ENCODE data around the gene SPAG7.
A peak's percentile ranks its signal among the peaks of the same experiment; 100 is the strongest.

Gene SPAG7

DNA sequence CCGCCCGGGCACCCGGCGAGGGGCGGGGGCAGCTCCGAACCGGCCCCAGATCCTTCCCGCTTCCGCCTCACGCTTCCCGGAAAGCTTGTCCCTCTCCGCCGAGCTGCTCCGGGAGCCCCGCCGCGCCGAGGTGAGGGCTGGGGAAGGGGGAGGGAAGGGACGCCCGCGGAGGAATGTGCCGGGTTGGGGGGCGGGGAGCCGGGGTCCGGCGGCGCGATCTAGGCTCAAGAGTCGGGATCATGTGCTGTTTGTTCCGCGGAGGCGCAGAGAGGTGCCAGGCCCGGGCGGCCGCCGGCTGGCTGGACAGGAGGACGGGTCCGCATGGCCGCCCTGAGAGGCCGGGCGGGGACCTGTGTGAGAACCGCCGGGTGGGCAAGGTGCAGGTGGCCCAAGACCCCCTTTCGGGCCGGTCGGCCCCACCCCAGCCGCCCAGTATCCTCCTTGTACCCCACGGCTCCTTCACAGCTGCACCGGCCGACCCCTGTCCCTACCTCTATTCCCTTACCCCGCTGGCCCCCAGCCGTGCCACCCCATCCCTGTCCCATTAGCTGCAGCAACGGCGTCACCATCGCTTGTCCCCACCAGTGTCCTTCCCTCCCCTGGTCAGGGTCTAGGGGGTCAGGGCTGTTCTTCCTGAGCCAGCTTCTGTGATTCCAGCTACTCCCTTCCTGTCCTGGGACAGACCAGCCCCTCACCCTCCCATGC lies 30.6 kb upstream of the SPAG7 start:
- H3K27ac ChIP-seq, result no peak overlapping the region
- no peaks in the 10 kb centered on the region for H3K79me2 ChIP-seq (ENCODE audit: insufficient read depth, low read depth)
- H3K9ac ChIP-seq, result no peak overlapping the region; the same call in 1 of the 2 replicates
- no peaks in the 10 kb centered on the region for H4K20me1 ChIP-seq (ENCODE audit: insufficient read depth)
- H3K27me3 ChIP-seq (ENCODE audit: insufficient read depth, low read depth), result no peaks in the 10 kb centered on the region
- H3K4me2 ChIP-seq, result peak overlapping the region; percentile 33; the same call in 1 of the 2 replicates
- TF ChIP-seq, protein P1, sequence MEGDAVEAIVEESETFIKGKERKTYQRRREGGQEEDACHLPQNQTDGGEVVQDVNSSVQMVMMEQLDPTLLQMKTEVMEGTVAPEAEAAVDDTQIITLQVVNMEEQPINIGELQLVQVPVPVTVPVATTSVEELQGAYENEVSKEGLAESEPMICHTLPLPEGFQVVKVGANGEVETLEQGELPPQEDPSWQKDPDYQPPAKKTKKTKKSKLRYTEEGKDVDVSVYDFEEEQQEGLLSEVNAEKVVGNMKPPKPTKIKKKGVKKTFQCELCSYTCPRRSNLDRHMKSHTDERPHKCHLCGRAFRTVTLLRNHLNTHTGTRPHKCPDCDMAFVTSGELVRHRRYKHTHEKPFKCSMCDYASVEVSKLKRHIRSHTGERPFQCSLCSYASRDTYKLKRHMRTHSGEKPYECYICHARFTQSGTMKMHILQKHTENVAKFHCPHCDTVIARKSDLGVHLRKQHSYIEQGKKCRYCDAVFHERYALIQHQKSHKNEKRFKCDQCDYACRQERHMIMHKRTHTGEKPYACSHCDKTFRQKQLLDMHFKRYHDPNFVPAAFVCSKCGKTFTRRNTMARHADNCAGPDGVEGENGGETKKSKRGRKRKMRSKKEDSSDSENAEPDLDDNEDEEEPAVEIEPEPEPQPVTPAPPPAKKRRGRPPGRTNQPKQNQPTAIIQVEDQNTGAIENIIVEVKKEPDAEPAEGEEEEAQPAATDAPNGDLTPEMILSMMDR (conservative IDR thresholded peaks at IDR 0.05; ENCODE audit: low read depth, low read length), result no peak
- H3K4me1 ChIP-seq (ENCODE audit: low read depth, poor library complexity, severe bottlenecking), result no peaks in the 10 kb centered on the region
- no peak overlapping the region for H3K4me3 ChIP-seq (IDR thresholded peaks at IDR 0.05; ENCODE audit: insufficient read depth, low read depth, low read length)
- H2AFZ ChIP-seq (ENCODE audit: low read depth), result peak overlapping the region; percentile 22; the same call in 1 of the 2 replicates
- H3K36me3 ChIP-seq (ENCODE audit: insufficient read depth), result no peaks in the 10 kb centered on the region

DNA sequence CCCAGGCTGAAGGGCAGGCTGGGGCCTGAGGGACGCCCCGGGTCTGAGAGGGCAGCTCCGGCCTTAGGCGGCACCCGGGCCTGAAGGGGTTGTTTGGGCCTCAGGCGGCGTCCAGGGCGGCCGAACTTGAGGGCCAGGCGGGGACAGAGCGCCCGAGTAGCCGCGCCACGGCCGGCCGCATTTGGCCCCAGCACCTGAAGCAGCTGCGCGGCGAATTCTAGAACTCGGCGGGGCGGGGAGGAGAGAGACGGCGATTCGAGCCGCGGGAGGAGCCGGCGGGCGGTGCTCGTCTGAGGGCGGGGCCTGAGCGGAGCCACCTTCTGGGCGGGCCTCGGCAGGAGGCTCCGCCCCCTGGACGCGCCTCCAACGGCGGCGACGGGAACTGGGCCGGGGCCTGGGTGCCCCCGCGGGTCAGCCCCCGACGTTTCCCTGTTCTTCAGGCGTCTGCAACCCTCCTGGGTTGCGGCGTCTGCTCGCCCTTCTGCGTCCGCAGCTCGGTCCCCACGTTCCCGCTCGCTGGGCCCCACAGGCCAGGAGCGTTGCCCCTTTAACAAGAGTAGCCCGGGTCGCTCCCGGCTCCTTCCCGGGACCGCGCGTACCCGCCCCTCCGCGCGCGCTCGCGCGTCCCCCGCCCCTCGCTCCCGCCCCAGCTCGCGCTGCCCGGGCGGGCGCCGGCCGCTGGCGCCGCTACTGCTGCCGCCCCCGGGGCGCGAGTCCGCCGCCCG lies 29.8 kb upstream of the SPAG7 start, which contains the start of the genes INCA1 and KIF1C:
TSS of gene INCA1 (minus strand) at position 221 of the 725 bp plus-strand sequence. CDS start 3,085 bp downstream, outside the sequence.
TSS of gene KIF1C (plus strand) at position 649 of the 725 bp plus-strand sequence. CDS start 2,297 bp downstream, outside the sequence.
- no peaks in the 10 kb centered on the region for H3K27me3 ChIP-seq (ENCODE audit: insufficient read depth, low read depth)
- TF ChIP-seq, protein P1 (conservative IDR thresholded peaks at IDR 0.05; ENCODE audit: low read depth, low read length), result no peak
- H3K4me2 ChIP-seq, result peak within 1 kb of the TSS; percentile 33; the same call in 1 of the 2 replicates
- H3K27ac ChIP-seq, result no peak within 1 kb of the TSS
- H3K36me3 ChIP-seq (ENCODE audit: insufficient read depth), result no peaks in the 10 kb centered on the region
- no peak within 1 kb of the TSS; the same call in 1 of the 2 replicates for H3K9ac ChIP-seq
- H3K4me3 ChIP-seq (IDR thresholded peaks at IDR 0.05; ENCODE audit: insufficient read depth, low read depth, low read length), result no peak within 1 kb of the TSS
- H3K4me1 ChIP-seq (ENCODE audit: low read depth, poor library complexity, severe bottlenecking), result no peaks in the 10 kb centered on the region
- H3K79me2 ChIP-seq (ENCODE audit: insufficient read depth, low read depth), result no peaks in the 10 kb centered on the region
- H4K20me1 ChIP-seq (ENCODE audit: insufficient read depth), result no peaks in the 10 kb centered on the region
- H2AFZ ChIP-seq (ENCODE audit: low read depth), result peak within 1 kb of the TSS; percentile 22; the same call in 1 of the 2 replicates

DNA sequence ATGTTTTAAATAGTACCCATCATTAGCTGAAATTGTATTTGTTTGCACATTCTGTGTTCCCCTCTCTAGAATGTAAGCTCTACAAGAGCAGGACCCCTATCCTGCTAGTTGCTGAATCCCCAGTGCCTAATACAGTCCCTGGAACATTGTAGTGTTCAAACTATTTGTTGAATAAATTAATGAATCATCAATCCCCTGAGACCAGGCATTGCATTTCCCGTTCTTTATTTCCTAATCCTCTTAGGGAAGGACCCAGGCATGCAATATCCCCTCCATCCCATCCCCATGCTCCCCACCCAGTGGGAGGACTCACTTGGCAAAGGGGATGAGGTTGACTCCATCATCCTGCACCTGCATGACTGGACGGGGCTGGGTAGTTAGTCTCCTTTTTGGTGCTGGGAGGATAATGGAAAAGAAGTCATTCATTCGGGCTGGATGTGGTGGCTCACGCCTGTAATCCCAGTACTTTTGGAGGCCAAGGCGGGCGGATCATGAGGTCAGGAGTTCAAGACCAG lies 26.5 kb upstream of the SPAG7 start:
- Histone ChIP-seq H3K9ac (no peak overlapping the region), H3K4me1 (ENCODE audit: low read depth, poor library complexity, severe bottlenecking) (no peaks in the 10 kb centered on the region), H3K27me3 (ENCODE audit: insufficient read depth, low read depth) (no peaks in the 10 kb centered on the region)

More for the DNA sequence above, 26.5 kb upstream of the SPAG7 start:
- Histone ChIP-seq H3K4me3 (IDR thresholded peaks at IDR 0.05; ENCODE audit: insufficient read depth, low read depth, low read length) (no peak overlapping the region), H3K79me2 (ENCODE audit: insufficient read depth, low read depth) (no peaks in the 10 kb centered on the region), H2AFZ (ENCODE audit: low read depth) (no peak overlapping the region), H3K4me2 (no peak overlapping the region), H3K36me3 (ENCODE audit: insufficient read depth) (no peaks in the 10 kb centered on the region), H3K27ac (no peak overlapping the region), H4K20me1 (ENCODE audit: insufficient read depth) (no peaks in the 10 kb centered on the region)
- TF ChIP-seq, protein P1 (conservative IDR thresholded peaks at IDR 0.05; ENCODE audit: low read depth, low read length), result no peak

Measured in KMS-11 (cell line).